AG04450 (cell line): ENCODE data around the gene AADAT. TPM values are rescaled to one million over a fixed set of nuclear protein-coding genes. Genes with fewer than 3 reads are reported as not detected.

Experiments
- CTCF ChIA-PET: fragments of 300-600, 350-600 bp; formaldehyde crosslinking; extraction: SDS; loops from one replicate; lab custom pipeline; 2022; ENCODE audit warnings: antibody characterized with exemption, inconsistent platforms; lab: Charles Lee
- POLR2A ChIA-PET: fragments of 350-600 bp; formaldehyde crosslinking; extraction: SDS; loops from one replicate; lab custom pipeline; 2021; ENCODE audit warnings: antibody characterized with exemption, inconsistent platforms; lab: Yijun Ruan, JAX
- DNase-seq: peaks from one replicate; pipeline ENCODE4 v3.0.0-alpha.2; 2011; ENCODE audit warnings: low read depth, low spot score
- H3K27ac ChIP-seq: one replicate; pipeline ENCODE4 v1.5.1; 2012; ENCODE audit warnings: low read depth, low read length, control low read depth
- H3K27me3 ChIP-seq: one replicate; pipeline ENCODE4 v1.6.0; 2012; ENCODE audit warnings: low read length; ENCODE audit not compliant: control insufficient read depth, insufficient read depth
- H3K4me3 ChIP-seq: 2 replicates; pipeline ENCODE4 v1.5.1; 2011; ENCODE audit warnings: mild to moderate bottlenecking, low read depth, low read length, control low read depth
- H3K9me3 ChIP-seq: 2 replicates; pipeline ENCODE4 v1.5.1; 2012; ENCODE audit warnings: low read length; ENCODE audit not compliant: control insufficient read depth, insufficient read depth
- CTCF ChIP-seq: IDR thresholded peaks from 2 replicates; pipeline ENCODE4 v1.5.1; 2011; ENCODE audit warnings: low read depth, low read length, control low read depth, inconsistent platforms
- polyA plus RNA-seq: library from polyadenylated mRNA; depleted of rRNA; stranded (reverse); fragments of >200 nt; gene quantifications from 2 replicates; pipeline ENCODE4 v1.2.3, GENCODE V29; 2011

AADAT gene
- polyA plus RNA-seq, 1 experiment, result 17.8 TPM

GRCh38 chr4:170080496-170080895, 9.3 kb downstream of the AADAT start:
- no peak for DNase-seq
- ChIA-PET CTCF (no interaction called here), POLR2A (no interaction called here)
- Histone ChIP-seq H3K27me3 (no peaks in the 10 kb centered on the region), H3K27ac (no peak overlapping the region), H3K4me3 (no peak overlapping the region), H3K9me3 (no peaks in the 10 kb centered on the region)
- TF ChIP-seq CTCF, result no peak

GRCh38 chr4:170079981-170080380, 9.8 kb downstream of the AADAT start:
- no peak overlapping the region for H3K4me3 ChIP-seq
- no peak for TF ChIP-seq CTCF
- ChIA-PET POLR2A (no interaction called here), CTCF (no interaction called here)
- H3K27me3 ChIP-seq, result no peaks in the 10 kb centered on the region
- H3K9me3 ChIP-seq, result no peaks in the 10 kb centered on the region
- no peak for DNase-seq
- no peak overlapping the region for H3K27ac ChIP-seq

GRCh38 chr4:170071196-170071595, 18.6 kb downstream of the AADAT start:
- no peaks in the 10 kb centered on the region for H3K9me3 ChIP-seq
- H3K27ac ChIP-seq, result no peak overlapping the region
- TF ChIP-seq CTCF, result no peak
- no peak overlapping the region for H3K4me3 ChIP-seq
- ChIA-PET POLR2A (no interaction called here), CTCF (no interaction called here)
- no peak for DNase-seq
- no peaks in the 10 kb centered on the region for H3K27me3 ChIP-seq

GRCh38 chr4:170068438-170069128, 21.2 kb downstream of the AADAT start:
- CTCF ChIA-PET, result no interaction called here
- no peak for TF ChIP-seq CTCF
- POLR2A ChIA-PET, result no interaction called here
- H3K9me3 ChIP-seq, result no peaks in the 10 kb centered on the region
- no peak for DNase-seq
- H3K27me3 ChIP-seq, result no peaks in the 10 kb centered on the region
- no peak overlapping the region for H3K4me3 ChIP-seq
- no peak overlapping the region for H3K27ac ChIP-seq

GRCh38 chr4:170059421-170059820, 30.3 kb downstream of the AADAT start:
- CTCF ChIA-PET, result interaction anchor here (0.8 to 1.4 kb wide), 2 partner anchors 11 kb away, joined by 3 to 12 read pairs; no protein-coding TSS in a partner anchor
- no peak for DNase-seq
- TF ChIP-seq CTCF, result no peak
- Histone ChIP-seq H3K9me3 (no peaks in the 10 kb centered on the region), H3K27me3 (no peaks in the 10 kb centered on the region), H3K4me3 (no peak overlapping the region), H3K27ac (no peak overlapping the region)
- POLR2A ChIA-PET, result no interaction called here
